ENCODE data around the gene CORO2B.

DNA sequence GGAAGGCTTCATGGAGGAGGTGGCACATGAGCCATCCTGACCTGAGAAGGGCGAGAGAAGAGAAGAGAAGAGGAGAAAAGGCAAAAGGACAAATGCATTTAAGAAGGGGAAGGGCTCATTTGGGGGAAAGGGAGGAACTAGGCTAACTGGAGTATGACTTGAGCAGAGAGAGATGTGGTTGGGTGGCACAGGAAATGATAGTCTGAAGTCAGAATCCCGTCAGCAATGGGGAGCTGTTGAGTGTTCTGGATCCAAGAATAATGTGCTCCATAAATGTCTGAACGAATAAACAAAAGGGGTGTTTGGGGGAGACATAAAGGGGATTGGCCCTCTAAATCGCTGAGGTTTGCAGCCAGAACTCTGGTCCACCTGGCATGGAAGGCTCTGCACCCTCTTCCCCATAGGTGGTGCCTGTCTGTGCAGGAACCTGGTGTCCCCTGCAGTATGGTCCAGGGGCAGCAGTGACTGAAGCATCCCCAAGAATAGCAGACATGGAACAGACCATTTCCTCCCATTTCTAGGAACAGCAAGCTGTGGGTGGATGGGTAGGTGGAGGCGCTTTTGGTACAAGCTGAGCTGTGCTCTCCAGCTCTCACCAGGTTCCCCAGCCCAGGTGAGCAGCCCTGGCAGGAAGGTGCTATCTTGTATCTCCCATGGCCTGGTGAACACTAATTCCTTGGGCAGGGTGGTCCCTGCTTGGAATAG is 15.2 kb downstream of the CORO2B start:
- TF ChIP-seq, protein P1, sequence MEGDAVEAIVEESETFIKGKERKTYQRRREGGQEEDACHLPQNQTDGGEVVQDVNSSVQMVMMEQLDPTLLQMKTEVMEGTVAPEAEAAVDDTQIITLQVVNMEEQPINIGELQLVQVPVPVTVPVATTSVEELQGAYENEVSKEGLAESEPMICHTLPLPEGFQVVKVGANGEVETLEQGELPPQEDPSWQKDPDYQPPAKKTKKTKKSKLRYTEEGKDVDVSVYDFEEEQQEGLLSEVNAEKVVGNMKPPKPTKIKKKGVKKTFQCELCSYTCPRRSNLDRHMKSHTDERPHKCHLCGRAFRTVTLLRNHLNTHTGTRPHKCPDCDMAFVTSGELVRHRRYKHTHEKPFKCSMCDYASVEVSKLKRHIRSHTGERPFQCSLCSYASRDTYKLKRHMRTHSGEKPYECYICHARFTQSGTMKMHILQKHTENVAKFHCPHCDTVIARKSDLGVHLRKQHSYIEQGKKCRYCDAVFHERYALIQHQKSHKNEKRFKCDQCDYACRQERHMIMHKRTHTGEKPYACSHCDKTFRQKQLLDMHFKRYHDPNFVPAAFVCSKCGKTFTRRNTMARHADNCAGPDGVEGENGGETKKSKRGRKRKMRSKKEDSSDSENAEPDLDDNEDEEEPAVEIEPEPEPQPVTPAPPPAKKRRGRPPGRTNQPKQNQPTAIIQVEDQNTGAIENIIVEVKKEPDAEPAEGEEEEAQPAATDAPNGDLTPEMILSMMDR (IDR thresholded peaks at IDR 0.05 in 8 of 11, conservative IDR thresholded peaks at IDR 0.05 in 3 of 11), result no peak
- no peak for TF ChIP-seq POLR2A (IDR thresholded peaks at IDR 0.05)
